Heart left ventricle (tissue), 13 donors: ENCODE results near the gene CLPTM1.

ENCODE experiments used
- POLR2A ChIP-seq, 2 donors: fragments of 450-650 bp; IDR thresholded peaks; one replicate each; pipeline ENCODE4 v1.6.1; 2017; ENCODE audit warnings: antibody characterized with exemption in 2 of 2, mild to moderate bottlenecking in 2 of 2, moderate library complexity in 2 of 2
- TF ChIP-seq, protein P1 (sequence below), 12 donors: fragments of 200-600 bp; sonication (generic) in 4 of 12; IDR thresholded peaks; one replicate each; pipeline versions ENCODE4 v1.5.0 to v1.8.0; 2018 to 2022; ENCODE audit warnings: antibody characterized with exemption in 12 of 12, mild to moderate bottlenecking in 5 of 12
- donor health status: ischemic (EF 13 %, LVEDD 7.1; RV severe dilation, severe dysfunction).
- donor health status: DM: no; HTN: yes; CAD: no.
- donor health status: DM: no; HTN: no; CAD: no.
- donor health status: ischemic (EF 25% LVEDD 6.9; RV normal size, moderate dysfunction).
- donor health status: ischemic (EF 25% LVEDD 5.7; RV mildly dilated, moderate dysfunction).
- donor health status: ischemic (EF 35%, LVEDD 5.7; RV mildly dilated, moderate dysfunction).
- donor health status: nonischemic (EF 11% LVEDD 7.7; RV severe dilation, severe dysfunction).
- donor health status: DM: yes; HTN: yes; CAD: no.
- donor health status: PGD.
- donor health status: ischemic (EF 29% LVEDD 5.4; RV normal size, mild dysfunction).
- donor health status: nonischemic (EF 23%, LVEDD 6.1; RV moderate dilation, normal function).

DNA sequence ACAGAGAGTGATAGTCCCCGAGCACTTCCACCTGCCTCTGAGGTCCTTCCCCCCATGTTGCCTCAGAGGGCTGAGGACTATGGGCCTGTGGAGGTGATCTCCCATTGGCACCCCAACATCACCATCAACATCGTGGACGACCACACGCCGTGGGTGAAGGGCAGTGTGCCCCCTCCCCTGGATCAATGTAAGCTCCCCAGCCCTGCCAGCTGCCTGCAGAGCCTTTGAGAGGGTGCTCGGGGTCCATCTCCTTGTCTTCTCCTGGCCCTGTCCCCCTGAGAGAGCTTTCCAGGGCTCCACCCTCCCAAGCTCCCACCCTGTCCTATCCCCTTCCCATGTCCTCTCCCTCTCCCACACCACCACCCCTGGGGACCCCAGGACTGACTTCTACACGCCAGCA lies 31.2 kb downstream of the CLPTM1 start:
- TF ChIP-seq, protein P1, sequence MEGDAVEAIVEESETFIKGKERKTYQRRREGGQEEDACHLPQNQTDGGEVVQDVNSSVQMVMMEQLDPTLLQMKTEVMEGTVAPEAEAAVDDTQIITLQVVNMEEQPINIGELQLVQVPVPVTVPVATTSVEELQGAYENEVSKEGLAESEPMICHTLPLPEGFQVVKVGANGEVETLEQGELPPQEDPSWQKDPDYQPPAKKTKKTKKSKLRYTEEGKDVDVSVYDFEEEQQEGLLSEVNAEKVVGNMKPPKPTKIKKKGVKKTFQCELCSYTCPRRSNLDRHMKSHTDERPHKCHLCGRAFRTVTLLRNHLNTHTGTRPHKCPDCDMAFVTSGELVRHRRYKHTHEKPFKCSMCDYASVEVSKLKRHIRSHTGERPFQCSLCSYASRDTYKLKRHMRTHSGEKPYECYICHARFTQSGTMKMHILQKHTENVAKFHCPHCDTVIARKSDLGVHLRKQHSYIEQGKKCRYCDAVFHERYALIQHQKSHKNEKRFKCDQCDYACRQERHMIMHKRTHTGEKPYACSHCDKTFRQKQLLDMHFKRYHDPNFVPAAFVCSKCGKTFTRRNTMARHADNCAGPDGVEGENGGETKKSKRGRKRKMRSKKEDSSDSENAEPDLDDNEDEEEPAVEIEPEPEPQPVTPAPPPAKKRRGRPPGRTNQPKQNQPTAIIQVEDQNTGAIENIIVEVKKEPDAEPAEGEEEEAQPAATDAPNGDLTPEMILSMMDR (IDR thresholded peaks at IDR 0.05) = no peak
- no peak for TF ChIP-seq POLR2A (IDR thresholded peaks at IDR 0.05)
